GM19324 (cell line): ENCODE data around the gene OVCA2.
A peak's percentile ranks its signal among the peaks of the same experiment; 100 is the strongest.

ENCODE experiments used
- ATAC-seq: cut with Tn5 transposase; IDR thresholded peaks from one replicate; pipeline ENCODE4 v1.9.1; 2021; ENCODE audit warnings: mild to moderate bottlenecking, moderate library complexity; ENCODE audit not compliant: unreplicated experiment, low FRiP score

The OVCA2 gene

DNA sequence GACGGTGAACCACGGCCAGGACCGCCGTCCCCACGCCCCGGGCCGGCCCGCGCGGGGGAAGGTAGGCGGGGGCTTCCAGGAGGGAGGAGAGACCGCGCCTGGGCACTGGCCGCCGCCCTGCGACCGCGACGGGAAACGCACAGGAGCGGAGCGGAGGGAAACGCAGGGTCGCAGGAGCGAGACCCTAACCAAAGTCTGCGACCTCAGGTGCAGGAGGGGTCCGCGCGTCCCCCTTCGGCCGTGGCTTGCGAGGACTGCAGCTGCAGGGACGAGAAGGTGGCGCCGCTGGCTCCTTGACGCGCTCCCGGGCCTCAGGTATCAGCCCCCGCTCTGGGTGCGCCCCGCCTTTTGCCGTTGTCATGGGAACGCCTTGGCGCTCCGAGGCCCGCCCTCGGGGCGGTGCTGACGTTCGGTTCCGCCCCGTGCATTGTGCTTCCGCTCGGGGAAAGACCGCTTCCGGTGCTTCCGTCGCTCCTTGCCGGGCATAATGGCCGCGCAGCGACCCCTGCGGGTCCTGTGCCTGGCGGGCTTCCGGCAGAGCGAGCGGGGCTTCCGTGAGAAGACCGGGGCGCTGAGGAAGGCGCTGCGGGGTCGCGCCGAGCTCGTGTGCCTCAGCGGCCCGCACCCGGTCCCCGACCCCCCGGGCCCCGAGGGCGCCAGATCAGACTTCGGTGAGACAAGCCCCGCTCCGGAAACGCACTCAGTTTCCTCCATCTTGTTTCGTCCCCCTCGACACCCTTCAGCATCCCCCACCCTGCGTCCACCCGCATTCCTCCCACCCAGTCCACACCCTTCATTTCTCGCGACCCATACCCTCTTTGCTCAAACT is at the start of gene OVCA2:
OVCA2 (plus strand) TSS at position 462 of the 829 bp plus-strand sequence; CDS start at position 488, 26 bp downstream.
- ATAC-seq = peak; percentile 87

DNA sequence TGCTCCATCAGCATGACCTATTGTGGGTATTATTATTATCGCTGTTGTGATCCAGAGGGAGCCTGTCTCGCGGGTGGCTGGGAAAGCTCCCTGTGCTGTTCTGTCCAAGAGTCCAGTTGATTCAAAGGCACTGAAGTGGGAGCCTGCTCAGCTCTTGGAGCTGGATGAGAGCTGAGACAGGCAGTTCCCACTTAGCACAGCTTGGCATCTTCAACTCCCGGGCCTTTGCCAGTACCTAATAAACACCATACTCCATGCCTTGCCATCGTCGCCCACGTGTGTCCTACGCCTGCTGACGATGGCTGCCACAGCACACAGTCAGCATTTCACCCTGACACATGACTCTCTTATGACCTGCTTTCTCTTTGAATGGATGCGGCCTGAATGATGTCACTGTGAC is 49.3 kb upstream of the OVCA2 start:
- no peak for ATAC-seq

DNA sequence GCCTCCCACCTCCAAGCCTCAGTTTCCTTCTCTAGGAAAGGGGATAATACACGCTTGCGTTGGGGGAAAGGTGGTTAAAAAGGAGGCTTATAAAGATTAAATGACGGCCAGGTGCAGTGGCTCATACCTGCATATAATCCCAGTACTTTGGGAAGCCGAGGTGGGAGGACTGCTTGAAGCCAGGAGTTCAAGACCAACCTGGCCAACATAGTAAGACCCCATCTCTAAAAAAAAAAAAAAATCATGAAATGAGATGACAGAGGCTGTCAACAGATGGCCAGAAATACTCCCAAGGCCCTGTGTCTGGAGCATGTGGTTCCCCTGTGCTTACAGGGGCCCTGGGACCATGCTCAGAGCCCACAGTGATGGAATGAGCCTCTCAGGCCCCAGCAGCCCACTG is 47.1 kb upstream of the OVCA2 start:
- no peak for ATAC-seq

DNA sequence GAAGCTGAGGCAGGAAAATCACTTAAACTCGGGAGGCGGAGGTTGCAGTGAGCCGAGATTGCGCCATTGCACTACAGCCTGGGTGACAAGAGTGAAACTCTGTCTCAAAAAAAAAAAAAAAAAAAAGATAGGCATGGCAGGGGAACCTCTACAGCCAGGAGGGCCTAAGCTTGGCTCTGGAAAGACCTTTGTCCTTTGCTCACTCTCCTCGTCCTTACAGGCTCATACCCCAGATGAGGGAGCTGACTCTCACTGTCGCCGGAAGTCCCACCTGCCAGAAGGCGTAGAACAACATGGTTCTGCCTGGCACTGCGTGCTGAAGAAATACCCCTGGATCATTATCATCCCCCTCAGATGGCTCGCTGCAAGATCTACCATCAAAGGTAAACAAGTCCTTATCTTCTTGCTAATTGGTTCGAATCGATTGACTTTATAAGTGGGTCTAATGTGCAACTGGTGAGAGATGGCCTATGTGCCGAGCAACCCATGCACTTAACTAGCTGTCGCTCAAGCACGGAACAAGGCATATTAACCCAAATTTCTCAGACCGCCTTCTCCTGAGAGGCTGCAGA is 46.4 kb upstream of the OVCA2 start:
- no peak for ATAC-seq

DNA sequence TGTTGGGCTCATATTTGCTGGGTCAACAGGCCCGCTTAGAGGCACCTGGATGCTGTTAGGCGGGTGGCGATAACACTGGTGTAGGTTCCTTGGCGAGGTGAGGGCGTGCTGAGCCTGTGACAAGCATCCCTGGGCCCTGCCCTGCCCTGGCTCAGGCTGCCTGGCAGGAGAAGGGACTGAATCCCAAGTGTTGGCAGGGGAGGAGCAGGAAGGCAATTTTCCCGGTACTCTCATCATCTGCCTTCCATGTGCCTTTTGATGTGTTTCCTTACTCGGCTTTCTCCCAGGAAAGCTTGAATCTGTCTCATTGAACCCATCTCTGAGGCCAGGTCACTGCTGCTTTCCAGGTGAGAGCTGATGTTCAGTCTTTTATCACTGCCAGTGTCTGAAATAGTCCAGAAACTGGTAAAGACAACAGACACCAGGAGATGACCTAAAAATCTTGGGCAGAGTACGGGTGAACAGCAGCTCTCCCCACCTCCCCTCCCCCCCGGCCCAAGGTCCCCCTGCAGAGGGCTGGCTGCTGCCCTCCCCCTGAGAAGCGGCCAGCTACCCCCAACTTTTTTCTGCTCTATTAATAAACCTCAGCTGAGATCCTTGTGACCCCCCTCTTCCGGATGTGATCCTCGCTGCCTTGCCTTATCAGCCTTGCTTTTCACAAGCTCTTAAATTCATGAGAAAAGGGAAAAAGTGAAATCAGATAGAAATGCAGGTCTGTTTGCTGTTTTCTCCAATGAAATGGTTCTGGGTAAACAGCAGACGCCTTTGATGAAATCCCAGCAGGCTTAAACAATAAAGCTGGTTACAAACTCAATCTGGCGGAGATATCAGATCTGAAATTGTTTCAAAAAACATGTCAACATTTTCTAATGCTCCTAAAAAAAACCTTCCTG is 45.7 kb upstream of the OVCA2 start:
- no peak for ATAC-seq

DNA sequence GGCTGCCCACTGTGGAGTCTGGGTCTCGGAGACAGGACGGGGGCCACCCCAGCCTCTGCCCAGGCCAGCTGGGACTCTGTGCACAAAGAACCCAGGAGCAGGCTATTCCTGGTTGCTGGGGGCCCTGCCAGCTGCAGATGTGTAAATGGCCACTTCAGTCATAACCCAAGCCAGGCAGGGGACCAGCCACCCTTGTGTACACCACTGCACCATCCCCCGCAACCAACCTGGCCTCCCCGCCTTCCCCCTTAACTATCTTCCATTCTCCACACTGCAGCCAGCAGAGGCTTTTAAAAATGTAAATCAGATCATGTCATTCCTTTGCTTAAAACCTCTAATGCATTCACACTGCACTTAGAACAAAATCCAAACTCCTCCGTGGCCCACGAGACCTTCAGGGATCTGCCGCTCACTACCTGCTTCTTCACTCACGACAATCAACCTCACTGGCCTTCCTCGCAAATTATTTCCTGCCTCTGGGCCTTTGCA is 45.0 kb upstream of the OVCA2 start:
- no peak for ATAC-seq

DNA sequence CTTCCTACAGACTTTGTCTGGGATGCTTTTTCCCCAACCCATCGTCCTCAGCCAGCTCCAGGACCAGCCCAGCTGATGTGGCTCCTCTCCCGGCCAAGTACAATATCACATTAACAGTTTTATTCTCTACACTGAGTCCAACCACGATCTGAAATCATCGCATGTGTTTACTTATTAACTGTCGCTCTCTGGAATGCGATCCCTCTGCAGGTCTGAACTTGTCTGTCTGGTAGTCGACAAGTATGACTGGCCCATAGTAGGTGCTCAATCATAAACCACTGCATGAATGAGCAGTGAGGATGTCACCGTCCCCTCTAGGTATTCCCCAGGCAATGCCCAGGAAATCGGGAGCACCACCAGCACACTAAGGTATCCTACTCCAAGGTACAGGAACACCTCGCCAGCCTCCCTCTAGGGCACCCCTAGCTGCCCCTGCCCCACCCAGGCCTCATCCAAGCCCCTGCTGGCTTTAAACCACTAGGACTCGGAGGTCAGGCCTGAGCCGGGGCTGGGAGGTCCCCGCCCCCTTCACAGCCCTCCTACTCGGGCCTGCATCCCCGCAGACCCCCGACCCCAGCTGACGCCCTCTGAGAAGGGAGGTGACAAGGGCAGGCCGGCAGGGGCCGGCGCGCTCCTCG is 44.4 kb upstream of the OVCA2 start:
- ATAC-seq = no peak

DNA sequence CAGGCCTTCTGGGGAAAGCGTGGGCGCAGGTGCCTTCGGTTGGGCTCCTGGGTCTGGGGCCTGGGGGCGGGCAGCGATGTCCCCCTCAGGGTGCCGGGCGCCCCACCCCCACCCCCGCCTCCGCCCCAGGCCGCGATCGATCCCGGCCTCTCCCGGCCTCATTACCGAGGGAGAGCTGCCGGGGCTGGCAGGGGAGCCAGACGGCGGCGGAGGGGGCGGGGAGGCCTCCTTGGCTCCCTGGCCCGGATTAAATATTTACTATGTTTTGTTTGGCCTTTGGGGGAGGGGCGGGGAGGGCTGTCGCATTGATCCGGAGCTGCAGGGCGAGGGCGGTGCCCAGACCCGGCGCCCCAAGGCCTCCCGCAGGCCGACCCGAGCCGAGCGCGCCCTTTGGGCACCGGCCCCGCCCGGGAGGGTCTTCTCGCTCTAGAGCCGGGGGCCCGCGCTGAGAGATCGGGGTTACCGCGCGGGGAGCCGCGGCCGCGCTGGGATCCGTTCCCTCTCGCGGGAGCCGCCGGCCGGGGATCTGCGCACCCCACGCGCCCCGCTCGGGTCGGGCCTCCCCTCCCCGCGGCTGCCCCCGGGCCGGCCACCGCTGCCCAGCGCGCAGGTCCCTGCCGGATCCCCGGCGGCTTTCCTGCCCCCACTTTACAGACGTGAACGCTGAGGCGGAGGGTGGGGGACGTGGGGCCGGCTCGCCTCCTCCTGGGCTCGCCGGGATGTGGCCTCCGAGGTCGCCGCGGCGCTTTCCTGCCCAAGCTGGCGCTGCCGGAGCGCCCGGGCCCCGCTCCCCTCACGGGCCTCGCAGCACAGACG is 43.7 kb upstream of the OVCA2 start:
- no peak for ATAC-seq

DNA sequence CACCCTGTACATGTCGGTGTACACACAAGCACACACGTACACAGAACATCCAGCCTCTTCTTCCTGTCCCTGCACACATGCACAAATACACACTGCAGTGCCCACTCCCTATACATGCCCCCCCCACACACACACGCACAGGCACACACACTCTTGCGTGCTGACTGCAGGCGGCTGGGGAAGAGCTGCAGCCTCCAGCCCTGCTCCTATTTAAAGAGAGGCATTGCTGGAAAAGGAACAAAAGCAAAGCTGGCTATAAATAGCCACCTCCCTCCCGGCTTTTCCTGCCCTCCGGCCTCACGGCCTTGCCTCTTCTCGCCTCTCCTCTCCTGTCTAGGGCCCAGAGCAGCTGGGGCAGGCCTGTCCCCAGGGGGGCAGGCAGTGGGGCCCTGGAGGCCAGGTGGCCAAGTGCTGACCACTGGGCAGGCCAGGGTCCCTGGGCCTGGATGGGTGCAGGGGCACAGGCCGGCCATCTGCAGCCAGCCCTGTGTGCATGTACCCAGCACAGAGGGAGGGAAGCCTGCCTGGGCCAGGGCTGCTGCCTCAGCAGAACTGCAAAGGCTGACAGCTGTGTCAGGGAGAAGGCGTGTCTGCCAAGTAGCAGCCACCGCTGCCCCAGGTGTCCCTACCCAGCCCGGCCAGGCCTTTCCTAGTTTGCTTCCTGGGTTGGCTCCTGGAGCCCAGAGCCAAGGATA is 42.1 kb upstream of the OVCA2 start:
- no peak for ATAC-seq

DNA sequence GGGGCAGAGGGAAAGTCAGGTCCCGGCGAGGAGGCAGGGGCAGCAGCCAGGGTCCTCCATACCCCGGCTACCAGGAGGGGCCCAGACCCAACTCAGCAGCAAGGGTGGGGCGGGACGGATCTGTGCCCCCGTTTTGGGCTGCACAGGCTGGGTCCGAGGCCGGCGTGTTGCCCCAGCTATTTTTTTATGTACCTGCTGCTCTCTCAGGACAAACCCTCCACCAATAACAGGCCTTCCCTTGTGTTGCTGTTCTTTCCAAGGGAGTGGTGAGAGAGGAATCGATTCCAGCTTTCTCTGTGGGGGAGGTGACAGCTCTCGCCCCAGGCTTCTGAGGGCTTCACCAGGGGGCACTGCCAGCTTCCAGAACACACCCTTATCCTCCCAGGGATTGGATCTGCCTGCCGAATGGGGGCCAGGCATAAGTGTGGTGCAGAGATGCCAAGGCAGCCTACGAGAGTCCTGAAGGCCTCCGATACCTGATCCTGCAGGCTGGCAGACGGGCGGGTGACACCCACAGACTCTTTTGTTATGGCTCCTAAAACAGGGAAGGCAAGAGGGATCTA is 39.0 kb upstream of the OVCA2 start:
- no peak for ATAC-seq

DNA sequence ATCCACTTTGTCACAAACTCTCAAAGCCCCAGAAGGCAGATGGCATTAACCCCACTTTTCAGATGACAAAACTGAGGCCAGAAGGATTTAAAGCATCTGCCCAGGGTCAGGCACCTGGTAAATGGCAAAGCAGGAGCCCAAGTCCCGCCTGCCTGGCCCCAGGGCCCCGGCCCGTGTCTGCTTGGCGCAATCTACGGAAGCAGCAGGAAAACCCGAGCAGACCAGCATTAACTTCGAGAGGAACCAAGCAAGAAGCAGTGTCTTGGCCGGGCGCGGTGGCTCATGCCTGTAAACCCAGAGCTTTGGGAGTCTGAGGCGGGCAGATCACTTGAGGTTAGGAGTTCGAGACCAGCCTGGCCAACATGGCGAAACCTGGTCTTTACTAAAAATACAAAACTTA is 38.3 kb upstream of the OVCA2 start:
- ATAC-seq = no peak

DNA sequence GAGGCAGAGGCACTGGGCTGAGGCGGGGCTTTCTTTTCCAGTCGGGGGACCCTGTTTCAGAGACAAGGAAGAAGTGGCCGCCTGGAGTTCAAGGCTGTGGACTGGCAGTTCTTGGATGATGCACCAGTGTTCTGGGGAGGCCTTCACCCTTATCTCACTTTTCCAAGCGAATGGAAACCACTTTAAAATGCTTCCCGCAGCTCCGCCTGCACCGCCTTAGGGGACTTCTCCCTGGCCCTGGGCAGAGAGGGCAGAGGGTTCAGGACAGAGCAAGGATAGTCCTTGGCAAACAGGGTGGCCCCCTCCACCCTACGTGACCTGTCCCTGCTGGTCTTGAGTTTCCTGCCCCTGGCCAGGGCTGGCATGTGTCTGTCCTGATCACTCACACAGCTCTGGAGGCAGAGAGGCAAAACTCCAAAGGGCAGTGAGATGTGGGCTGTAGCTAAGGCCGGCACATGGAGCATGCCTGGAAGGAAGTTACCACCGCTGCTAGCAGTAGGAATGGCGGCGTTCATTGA is 37.3 kb upstream of the OVCA2 start:
- ATAC-seq = no peak

DNA sequence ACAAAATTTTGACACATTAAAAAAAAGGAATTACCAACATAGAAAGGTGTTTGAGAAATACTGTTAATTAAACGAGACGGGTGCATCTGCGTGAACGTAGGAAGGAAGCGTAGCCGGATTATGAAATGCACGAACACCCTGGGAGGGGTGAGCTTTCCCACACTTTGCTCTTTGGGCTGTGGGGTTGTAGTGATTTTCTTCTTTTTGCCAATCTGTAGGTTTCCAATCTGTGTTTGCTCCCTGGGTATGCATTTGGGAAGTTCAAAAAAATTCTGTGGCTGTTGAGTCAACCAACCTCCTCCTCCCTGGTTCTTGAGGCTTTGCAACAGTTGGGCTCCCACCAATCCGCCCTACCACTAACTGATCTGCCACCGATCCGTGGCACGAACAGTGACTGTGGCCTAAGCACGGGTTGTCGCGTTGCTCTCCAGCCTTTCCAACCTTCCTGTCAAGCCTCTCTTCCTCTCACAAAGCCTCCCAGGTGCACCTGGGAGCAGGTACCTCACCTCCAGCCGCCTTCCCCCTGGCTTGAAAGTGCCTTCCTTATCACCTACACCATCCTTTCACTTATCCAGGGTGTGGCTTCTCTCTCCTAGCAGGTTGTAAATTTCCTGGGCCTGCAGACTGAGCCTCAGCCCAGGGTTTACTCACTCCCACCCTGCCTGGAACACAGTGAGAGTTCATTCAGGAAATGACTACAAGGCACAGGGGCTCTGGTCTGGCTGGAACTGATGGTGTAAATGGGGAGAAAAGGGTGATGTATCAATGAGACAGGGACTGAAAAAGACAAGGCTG is 33.3 kb upstream of the OVCA2 start:
- ATAC-seq = no peak

DNA sequence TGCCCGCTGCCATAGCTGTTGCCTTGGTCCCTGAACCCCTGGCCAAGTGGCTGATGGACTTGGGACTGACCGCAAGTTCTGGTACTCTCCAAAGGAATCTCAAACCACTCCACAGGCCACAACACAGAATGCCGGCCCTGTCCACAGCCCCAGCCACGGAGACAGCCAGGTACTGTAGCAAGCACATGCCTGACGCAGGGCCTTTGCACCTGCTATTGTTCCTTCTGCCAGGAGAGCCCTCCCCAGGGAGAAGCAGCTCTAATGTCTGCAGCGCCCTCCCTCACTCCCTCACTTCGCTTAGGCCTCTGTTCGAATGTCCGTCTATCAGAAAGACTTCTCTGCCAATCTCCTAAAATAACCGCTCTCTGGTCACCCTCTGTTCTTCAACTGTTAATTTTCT is 32.1 kb upstream of the OVCA2 start:
- ATAC-seq = no peak

DNA sequence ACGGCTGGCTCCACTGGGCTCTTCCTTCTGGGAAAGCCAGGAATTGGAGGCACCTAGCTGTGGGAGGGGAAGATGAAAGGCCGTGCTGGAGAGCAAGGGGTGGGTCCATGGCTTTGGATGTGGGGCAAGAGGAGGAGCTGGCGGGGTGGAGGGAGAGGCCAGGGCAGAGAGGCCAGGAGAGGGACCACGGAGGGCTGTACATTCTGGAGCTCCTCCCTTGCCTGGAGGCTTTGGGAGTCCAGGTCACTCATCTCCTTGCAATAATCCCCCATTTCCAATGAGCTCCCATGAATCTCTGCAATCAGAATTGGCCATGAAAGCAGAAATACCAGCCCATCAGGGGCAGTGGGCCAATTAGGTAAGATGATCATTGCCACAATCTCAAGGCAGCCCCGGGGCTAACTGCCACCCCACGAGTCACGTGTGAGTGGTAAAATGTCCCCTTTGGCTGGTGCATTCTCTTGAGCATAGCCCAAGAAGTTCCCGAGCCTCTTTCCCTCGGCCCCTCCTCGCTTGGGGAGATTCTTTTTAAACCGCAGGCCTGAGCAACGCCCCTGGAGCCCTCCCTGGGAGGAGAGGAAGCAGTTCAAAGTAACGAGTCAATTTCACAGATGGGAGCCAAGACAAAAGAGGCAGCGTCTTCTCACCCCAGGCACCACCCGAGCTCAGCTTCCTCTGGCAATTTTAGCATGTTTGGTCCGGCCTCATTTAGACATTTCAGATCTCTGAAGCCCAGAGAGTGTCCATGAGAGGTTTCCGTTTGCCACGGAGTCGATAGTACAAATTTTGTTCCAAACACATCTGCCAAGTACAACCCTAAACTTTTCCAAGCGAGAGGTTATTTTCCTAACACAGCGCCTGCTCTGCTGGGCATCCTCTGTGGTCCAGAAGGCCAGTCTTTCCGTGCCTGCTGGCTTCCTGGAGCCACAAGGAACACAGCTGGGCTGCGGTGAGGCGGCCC is 30.1 kb upstream of the OVCA2 start:
- ATAC-seq = no peak

DNA sequence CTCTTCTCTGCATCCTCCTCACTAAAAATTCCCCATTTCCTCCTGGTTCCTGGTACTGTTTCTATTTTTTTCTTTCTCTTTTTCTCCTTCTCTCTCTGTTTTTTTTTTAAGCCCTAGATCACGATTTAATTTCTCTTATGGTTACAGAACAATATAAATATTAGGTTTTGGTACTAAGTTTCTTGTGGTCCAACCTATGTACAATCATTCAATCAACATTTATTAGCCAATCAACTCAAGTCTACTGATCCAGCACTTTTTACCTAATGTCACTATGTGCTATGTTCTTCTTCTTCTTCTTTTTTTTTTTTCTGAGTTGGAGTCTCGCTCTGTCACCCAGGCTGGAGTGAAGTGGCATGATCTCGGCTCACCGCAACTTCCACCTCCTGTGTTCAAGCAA is 29.3 kb upstream of the OVCA2 start:
- ATAC-seq = no peak
